Peyer's patch (tissue), 4 donors: ENCODE data around the gene RAET1G. TPM values are rescaled to one million over a fixed set of nuclear protein-coding genes. Genes with fewer than 3 reads are reported as not detected.

Experiments used
- DNase-seq, 3 donors: peaks; one replicate each; pipeline ENCODE4 v3.0.0-alpha.2; 2017 to 2019
- H3K27ac ChIP-seq, 4 donors: fragments of 200-600 bp; sonication (generic); one replicate each; pipeline ENCODE4 v1.5.1; 2016 to 2019
- H3K27me3 ChIP-seq, 2 donors: fragments of 200-600 bp; sonication (generic); one replicate each; pipeline ENCODE4 v1.5.1; 2019
- H3K36me3 ChIP-seq, 3 donors: fragments of 200-600 bp; sonication (generic); one replicate each; pipeline ENCODE4 v1.5.1; 2016 to 2019
- H3K4me1 ChIP-seq, 4 donors: fragments of 200-600 bp; sonication (generic); one replicate each; pipeline ENCODE4 v1.5.1; 2016 to 2019
- H3K4me3 ChIP-seq, 4 donors: fragments of 200-600 bp; sonication (generic); 1 replicate in 3 of 4; 2 replicates in 1 of 4; pipeline ENCODE4 v1.5.1; 2016 to 2019; ENCODE audit warnings: mild to moderate bottlenecking in 1 of 4
- H3K9me3 ChIP-seq, 4 donors: fragments of 200-600 bp; sonication (generic); one replicate each; pipeline ENCODE4 v1.5.1; 2016 to 2019; ENCODE audit warnings: mild to moderate bottlenecking in 1 of 4
- POLR2A ChIP-seq, 2 donors: fragments of 450-650 bp; IDR thresholded peaks; one replicate each; pipeline ENCODE4 v1.5.1; 2017; ENCODE audit warnings: antibody characterized with exemption in 2 of 2, mild to moderate bottlenecking in 2 of 2, moderate library complexity in 2 of 2
- total RNA-seq, 4 donors: library from RNA; depleted of rRNA; stranded (reverse); fragments of >200 nt; gene quantifications; one replicate each; pipeline ENCODE4 v1.1.0, GENCODE V29; 2016
- TF ChIP-seq, protein P1 (sequence below), 6 experiments: fragments of 450-650 bp in 4 of 6; fragments of 200-600 bp in 2 of 6; sonication (generic) in 1 of 6; IDR thresholded peaks; one replicate each; pipeline ENCODE4 v1.5.1; 2017 to 2019; ENCODE audit warnings: antibody characterized with exemption in 6 of 6, mild to moderate bottlenecking in 3 of 6, moderate library complexity in 1 of 6

RAET1G gene
- total RNA-seq, 4 donors from 2014 or later, result not detected

DNA sequence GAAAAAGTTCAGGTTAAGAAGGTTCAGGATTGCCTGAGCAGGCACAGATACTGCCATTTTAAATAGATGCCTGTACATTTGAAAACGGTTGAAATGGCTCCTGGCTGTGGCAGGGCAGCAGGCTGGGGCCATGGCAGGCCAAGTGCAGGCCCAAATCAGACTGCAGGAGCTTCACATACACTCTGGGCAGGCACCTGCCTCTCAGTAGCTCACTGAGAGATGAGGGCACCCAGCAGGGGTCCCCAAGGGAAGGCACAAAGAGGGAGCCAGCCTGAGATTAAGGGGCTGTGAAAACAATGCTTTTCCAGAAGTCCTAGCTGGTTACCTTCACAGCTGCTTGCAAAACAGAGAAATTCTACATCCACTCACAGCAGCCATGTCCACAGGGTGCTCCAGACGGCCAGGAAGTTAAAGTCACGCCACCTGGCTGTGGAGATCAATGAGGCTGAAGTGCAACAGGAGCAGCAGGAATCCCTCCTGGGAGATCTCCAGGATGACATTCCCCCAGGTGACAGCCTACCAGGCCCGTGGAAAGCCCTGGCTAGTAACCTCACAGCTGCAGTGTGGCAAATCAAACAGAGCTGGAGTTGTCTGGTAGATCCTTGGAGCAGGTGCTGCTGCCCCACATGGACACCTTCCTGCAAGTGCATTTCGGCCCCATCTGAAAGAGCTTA is 18.8 kb downstream of the RAET1G start:
- Histone ChIP-seq H3K27ac (no peak overlapping the region), H3K27me3 (no peaks in the 10 kb centered on the region), H3K36me3 (no peaks in the 10 kb centered on the region), H3K4me3 (no peak overlapping the region), H3K9me3 (peaks cover 0 to 17% (median 2%) of the 10 kb centered on the region in 4 donors), H3K4me1 (no peaks in the 10 kb centered on the region)
- TF ChIP-seq, protein P1, sequence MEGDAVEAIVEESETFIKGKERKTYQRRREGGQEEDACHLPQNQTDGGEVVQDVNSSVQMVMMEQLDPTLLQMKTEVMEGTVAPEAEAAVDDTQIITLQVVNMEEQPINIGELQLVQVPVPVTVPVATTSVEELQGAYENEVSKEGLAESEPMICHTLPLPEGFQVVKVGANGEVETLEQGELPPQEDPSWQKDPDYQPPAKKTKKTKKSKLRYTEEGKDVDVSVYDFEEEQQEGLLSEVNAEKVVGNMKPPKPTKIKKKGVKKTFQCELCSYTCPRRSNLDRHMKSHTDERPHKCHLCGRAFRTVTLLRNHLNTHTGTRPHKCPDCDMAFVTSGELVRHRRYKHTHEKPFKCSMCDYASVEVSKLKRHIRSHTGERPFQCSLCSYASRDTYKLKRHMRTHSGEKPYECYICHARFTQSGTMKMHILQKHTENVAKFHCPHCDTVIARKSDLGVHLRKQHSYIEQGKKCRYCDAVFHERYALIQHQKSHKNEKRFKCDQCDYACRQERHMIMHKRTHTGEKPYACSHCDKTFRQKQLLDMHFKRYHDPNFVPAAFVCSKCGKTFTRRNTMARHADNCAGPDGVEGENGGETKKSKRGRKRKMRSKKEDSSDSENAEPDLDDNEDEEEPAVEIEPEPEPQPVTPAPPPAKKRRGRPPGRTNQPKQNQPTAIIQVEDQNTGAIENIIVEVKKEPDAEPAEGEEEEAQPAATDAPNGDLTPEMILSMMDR (IDR thresholded peaks at IDR 0.05), result no peak
- TF ChIP-seq POLR2A (IDR thresholded peaks at IDR 0.05), result no peak
- DNase-seq, result no peak

DNA sequence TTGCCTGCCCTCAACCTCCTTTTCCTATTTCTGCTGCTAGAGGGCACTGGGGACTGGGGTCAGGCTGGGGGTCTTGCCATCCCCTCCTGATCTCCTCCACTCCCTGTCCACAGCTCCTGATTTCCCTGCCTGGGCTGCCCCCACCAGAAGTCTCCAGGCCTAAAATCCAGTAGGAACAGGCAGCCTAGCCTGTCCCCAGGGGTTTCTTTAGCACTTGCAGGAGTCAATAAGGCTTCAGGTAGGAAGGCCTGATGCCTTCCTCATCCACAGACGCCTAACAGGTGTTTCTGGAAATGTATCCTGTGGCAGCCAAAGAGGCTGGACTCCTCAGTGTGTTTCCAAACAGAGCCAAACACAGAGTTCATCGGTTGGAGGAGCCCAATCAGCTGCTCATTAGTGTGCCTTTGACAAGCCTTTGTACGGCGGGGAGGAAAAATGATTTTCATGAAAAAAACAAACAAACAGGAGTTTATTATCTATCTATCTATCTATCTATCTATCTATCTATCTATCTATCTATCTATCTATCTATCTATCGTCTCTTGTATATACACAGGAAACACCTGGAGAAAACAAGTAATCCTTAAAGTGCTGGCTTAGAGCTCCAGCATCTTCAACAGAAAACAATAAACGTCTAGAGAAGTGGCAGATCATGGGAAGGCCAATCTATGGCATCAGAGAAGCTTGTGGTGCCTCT is 21.3 kb downstream of the RAET1G start:
- Histone ChIP-seq H3K36me3 (no peaks in the 10 kb centered on the region), H3K9me3 (peaks cover 0 to 5% (median 0%) of the 10 kb centered on the region in 4 donors), H3K4me3 (no peak overlapping the region), H3K4me1 (peaks cover 0 to 12% (median 2%) of the 10 kb centered on the region in 4 donors), H3K27me3 (no peaks in the 10 kb centered on the region), H3K27ac (no peak overlapping the region)
- TF ChIP-seq, protein P1 (IDR thresholded peaks at IDR 0.05), result no peak
- TF ChIP-seq POLR2A (IDR thresholded peaks at IDR 0.05), result no peak
- no peak for DNase-seq

DNA sequence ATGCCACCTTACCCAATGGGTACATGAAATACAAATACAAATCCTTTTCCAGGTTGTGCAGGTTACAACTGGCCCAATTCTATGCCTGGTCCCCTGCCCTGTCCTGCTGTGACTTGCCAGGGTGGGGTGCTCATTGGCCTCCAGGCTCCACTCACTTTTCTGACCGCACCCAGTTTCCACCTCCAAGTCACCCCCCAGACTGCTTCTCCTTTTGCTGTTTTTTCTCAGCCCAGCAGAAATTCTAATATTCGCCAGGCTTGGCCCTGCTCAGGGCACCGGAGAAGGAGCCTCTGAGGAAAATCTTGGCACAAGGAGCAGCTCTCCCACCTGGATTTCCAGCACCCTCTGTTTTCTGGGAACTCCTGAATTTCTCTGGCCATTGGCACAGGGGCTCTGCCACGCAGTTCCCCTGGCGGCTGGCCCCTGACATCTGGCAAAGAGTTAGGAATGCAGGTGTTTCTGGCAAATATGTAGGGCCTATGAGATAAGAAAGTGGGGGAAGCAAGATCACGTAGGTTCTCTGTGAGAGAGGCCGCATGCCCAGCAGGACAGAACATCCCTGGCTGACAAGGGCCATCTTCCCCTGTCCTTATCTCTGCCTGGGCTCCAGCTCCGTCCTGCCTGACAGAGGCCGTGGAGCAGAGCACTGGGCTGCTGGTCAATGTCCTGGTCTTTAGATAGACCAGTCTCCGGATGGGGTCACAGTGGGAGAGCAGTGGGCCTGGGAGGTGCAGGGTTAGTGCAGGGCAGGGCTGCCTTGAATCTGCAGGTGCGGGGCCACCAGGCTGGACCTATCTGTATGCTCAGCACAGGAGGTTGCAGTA is 22.1 kb downstream of the RAET1G start:
- H3K4me1 ChIP-seq, result peaks cover 0 to 20% (median 2%) of the 10 kb centered on the region in 4 donors
- H3K36me3 ChIP-seq, result no peaks in the 10 kb centered on the region
- H3K9me3 ChIP-seq, result peaks cover 0 to 5% (median 0%) of the 10 kb centered on the region in 4 donors
- no peak overlapping the region for H3K27ac ChIP-seq
- TF ChIP-seq, protein P1 (IDR thresholded peaks at IDR 0.05), result no peak
- no peaks in the 10 kb centered on the region for H3K27me3 ChIP-seq
- no peak for DNase-seq
- H3K4me3 ChIP-seq, result no peak overlapping the region

DNA sequence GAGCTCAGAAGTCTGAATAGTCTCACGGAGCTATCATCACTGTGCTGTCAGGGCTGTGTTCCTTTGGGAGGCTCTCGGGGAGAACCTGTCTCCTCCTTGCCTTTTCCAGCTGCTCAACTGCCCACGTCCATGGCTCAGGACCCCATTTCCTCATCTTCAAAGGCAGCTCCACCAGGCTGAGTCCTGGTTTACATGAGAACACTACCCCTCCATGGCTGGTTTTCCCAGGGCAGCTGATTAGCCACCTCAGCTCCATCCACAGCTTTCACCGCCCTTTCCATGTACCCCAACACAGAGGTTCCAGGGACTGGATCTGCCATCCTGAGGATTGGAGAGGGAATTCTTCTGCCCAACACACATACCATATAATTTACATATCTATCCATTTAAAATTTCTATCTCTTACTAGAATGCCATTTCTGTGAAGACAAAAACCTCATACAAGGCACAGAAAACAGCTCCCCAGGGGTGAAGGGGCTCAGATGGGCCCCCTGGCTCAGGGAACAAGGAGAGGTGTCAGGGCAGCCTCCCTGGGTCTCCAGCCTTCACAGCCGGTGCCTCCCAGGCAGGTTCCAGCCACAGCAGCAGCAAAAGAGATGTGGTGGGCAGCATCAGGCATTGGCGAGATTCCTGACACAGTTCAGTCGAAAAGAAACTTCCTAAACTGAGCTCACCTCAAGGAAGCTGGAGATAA is 22.8 kb downstream of the RAET1G start:
- Histone ChIP-seq H3K4me1 (peaks cover 0 to 27% (median 3%) of the 10 kb centered on the region in 4 donors), H3K36me3 (no peaks in the 10 kb centered on the region), H3K27me3 (no peaks in the 10 kb centered on the region), H3K27ac (no peak overlapping the region), H3K4me3 (no peak overlapping the region), H3K9me3 (no peaks in the 10 kb centered on the region)
- DNase-seq, result no peak
- TF ChIP-seq POLR2A (IDR thresholded peaks at IDR 0.05), result no peak
- TF ChIP-seq, protein P1 (IDR thresholded peaks at IDR 0.05), result no peak

DNA sequence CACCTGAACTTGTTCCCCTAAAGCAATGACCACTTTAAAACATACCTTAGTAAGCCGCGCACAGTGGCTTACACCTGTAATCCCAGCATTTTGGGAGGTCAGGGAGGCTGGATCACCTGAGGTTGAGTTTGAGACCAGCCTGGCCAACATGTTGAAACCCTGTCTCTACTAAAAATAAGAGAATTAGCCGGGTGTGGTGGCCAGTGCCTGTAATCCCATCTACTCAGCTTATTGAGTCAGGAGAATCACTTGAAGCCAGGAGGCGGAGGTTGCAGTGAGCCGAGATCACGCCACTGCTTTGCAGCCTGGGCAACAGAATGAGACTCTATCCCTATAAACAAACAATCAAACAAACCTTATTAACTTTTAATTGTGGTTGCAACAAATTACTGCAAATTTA is 23.4 kb downstream of the RAET1G start:
- Histone ChIP-seq H3K4me1 (peaks cover 0 to 31% (median 4%) of the 10 kb centered on the region in 4 donors), H3K36me3 (no peaks in the 10 kb centered on the region), H3K4me3 (no peak overlapping the region), H3K27ac (no peak overlapping the region), H3K9me3 (no peaks in the 10 kb centered on the region), H3K27me3 (no peaks in the 10 kb centered on the region)
- TF ChIP-seq, protein P1 (IDR thresholded peaks at IDR 0.05), result no peak
- no peak for TF ChIP-seq POLR2A (IDR thresholded peaks at IDR 0.05)
- DNase-seq, result no peak
